Measurements from ENCODE around the gene PPP2R5C. TPM values are rescaled to one million over a fixed set of nuclear protein-coding genes. Genes with fewer than 3 reads are reported as not detected.
"Not testable (repeated sequence)": the region's sequence is repeated elsewhere in the genome, so short reads cannot be mapped to it uniquely, and the experiment has no call there.

PPP2R5C gene
- total RNA-seq, 2 donors from 2014 or later = 516 to 530 TPM

DNA sequence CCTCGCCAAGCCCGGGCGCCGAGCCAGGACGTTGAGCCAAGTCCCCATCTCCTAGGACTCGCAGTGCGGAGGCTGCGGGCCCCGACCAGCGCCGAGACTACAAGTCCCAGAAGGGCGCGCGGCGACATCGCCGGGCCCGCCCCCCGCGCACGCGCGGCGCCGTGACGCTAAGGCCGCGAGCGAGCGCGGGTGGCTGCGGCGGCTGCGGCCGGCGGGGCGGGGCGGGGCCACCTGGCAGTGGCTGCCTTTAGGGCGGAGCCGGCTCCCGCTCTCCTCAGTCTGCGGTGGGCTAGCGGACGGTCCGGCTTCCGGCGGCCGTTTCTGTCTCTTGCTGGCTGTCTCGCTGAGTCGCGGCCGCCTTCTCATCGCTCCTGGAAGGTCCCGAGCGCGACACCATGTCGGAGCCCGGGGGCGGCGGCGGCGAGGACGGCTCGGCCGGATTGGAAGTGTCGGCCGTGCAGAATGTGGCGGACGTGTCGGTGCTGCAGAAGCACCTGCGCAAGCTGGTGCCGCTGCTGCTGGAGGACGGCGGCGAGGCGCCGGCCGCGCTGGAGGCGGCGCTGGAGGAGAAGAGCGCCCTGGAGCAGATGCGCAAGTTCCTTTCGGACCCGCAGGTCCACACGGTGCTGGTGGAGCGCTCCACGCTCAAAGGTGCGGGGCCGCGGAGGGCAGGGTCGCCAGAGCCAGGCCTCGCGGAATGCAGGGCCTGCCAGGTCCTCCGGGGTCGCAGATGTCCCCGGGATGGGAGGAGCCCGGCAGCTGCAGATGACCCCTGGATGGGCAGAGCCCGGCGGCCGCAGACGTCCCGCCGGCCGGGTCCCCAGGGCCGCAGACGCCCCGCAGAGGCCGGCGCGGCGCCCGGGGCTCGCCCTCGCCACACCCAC lies 203.0 kb downstream of the PPP2R5C start, which contains the start of gene DYNC1H1:
DYNC1H1 (plus strand) TSS at position 277 of the 884 bp plus-strand sequence; CDS start at position 396, 119 bp downstream.
- H3K4me1 Mint-ChIP-seq = peaks cover 27% of the 10 kb centered on the region

DNA sequence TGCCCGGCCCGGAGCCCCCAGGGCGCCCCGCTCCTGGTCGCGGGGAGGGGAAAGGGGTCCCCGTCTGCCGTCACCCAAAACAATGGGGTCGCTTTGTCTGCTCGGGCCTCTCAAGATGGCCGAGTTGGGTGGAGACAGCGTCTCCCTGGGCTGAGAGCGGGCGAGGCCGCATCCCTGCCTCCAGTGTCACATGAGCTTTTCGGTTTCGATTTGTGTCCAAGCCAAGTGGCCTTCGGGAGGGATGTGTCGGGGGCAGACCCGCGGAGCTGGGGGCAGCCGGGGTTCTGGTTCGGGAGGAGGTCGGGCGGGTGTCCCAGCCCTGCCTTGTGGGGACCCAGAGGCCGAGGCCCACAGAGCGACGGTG lies 203.7 kb downstream of the PPP2R5C start:
- DNase-seq (peak; percentile 36 to 44 (median 43)), ATAC-seq (peak; percentile 52)
- no peaks in the 10 kb centered on the region for H3K9me3 ChIP-seq (ENCODE audit: control insufficient read depth, low read length, poor library complexity, severe bottlenecking)
- Mint-ChIP-seq H3K4me3 (peak overlapping the region; percentile 92), H3K4me1 (peaks cover 31% of the 10 kb centered on the region), H3K36me3 (ENCODE audit: low read depth) (peaks cover 2% of the 10 kb centered on the region), H3K27ac (peak overlapping the region; percentile 78), H3K27me3 (no peaks in the 10 kb centered on the region)

More for the DNA sequence above, 203.0 kb downstream of the PPP2R5C start, which contains the start of gene DYNC1H1:
- peak within 1 kb of the TSS; percentile 92 for H3K4me3 Mint-ChIP-seq
- H3K27ac Mint-ChIP-seq = peak within 1 kb of the TSS; percentile 90
- H3K36me3 Mint-ChIP-seq (ENCODE audit: low read depth) = no peaks in the 10 kb centered on the region
- H3K27me3 Mint-ChIP-seq = no peaks in the 10 kb centered on the region
- peak; percentile 89 for ATAC-seq
- peak; percentile 87 to 93 (median 87) for DNase-seq
- H3K9me3 ChIP-seq (ENCODE audit: control insufficient read depth, low read length, poor library complexity, severe bottlenecking) = no peaks in the 10 kb centered on the region

DNA sequence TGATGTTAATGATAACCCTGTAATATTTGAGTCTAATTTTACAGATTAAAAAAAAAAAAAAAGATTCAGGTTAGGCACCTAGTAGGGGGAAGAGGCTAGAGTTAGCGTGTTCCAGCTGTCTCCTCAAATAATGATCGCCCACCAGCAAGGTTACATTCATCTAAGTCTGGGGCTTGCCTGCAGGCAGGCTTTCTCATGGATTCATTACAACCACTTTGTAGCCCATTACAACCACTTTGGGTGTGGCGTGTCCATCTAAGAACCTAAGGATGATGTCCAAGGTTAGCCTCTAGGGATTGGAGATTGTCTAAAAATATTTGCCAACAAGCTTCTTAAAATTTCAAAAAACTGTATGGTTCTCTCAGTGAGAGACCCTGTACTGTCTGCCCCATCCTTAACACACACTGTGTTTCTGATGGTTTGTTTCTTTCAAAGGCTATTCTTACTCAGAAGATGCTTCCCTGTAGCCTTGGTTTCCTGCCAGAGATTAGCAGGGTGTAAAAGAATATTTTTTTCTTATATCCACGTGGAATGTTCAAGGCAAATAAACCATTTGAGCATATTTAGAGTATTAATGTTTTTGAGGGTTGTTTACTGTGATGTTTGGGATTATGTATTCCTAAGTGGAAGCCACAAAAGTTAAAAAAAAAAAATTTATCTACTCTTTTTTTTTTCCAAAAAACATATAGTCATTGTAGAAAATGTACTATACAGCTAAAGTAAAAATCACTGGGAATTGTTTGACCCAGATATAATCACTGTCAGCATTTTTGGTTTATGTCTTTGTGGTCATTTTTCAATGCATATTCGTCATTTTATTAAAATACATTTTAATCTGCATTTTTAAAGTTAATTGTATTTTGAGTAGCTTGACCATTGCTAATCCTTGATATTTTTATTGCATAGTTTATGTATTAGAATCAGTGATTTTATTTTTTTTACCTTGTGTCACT lies 204.5 kb downstream of the PPP2R5C start:
- no peaks in the 10 kb centered on the region for H3K27me3 Mint-ChIP-seq
- peak overlapping the region; percentile 78 for H3K27ac Mint-ChIP-seq
- H3K4me1 Mint-ChIP-seq = peaks cover 27% of the 10 kb centered on the region
- ATAC-seq (no peak), DNase-seq (no peak)
- no peaks in the 10 kb centered on the region for H3K9me3 ChIP-seq (ENCODE audit: control insufficient read depth, low read length, poor library complexity, severe bottlenecking)
- H3K4me3 Mint-ChIP-seq = peak overlapping the region; percentile 92
- peaks cover 2% of the 10 kb centered on the region for H3K36me3 Mint-ChIP-seq (ENCODE audit: low read depth)

DNA sequence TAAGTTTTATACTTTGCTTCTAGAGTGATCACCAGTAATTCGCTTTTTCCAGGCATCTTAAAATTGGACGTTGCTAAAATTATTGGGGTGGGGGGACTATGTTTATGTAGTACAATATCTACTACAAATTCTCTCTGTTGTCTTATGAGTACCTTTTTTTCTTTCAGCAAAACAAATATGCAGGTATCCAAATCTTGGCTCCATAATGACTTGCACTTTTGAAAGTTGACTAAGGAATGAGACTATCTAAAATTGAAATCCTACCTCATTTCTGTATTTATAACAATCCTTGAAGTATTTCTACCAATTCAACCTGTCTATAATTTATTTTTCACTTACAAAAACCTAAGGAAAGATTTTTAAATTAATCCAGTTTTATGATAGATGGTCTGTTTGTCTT lies 205.2 kb downstream of the PPP2R5C start:
- H3K4me3 Mint-ChIP-seq = no peak overlapping the region
- H3K27me3 Mint-ChIP-seq = no peaks in the 10 kb centered on the region
- H3K27ac Mint-ChIP-seq = peak overlapping the region; percentile 53
- no peaks in the 10 kb centered on the region for H3K9me3 ChIP-seq (ENCODE audit: control insufficient read depth, low read length, poor library complexity, severe bottlenecking)
- ATAC-seq (no peak), DNase-seq (no peak)
- H3K36me3 Mint-ChIP-seq (ENCODE audit: low read depth) = peaks cover 2% of the 10 kb centered on the region
- peaks cover 23% of the 10 kb centered on the region for H3K4me1 Mint-ChIP-seq

DNA sequence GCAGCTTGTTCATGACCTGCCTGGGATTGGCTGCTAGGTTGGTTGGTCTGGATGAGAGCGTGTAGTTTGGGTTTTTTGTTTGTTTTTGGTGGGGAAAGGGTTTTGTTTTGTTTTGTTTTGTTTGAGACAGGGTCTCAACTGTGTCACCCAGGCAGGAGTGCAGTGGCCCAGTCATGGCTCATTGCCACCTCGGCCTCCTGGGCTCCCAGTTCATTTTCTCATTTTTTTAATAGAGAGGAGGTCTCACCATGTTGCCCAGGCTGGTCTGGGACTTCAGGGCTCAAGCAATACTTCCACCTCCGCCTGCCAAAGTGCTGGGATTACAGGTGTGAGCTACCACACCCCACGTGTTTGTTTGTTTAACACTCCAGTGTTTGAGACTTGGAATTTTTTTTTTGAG lies 206.7 kb downstream of the PPP2R5C start:
- Mint-ChIP-seq H3K36me3 (ENCODE audit: low read depth) (peaks cover 2% of the 10 kb centered on the region), H3K27ac (peak overlapping the region; percentile 85), H3K4me3 (peak overlapping the region; percentile 43), H3K27me3 (no peaks in the 10 kb centered on the region), H3K4me1 (peaks cover 27% of the 10 kb centered on the region)
- no peak for ATAC-seq
- H3K9me3 ChIP-seq (ENCODE audit: control insufficient read depth, low read length, poor library complexity, severe bottlenecking) = no peaks in the 10 kb centered on the region
- no peak for DNase-seq

DNA sequence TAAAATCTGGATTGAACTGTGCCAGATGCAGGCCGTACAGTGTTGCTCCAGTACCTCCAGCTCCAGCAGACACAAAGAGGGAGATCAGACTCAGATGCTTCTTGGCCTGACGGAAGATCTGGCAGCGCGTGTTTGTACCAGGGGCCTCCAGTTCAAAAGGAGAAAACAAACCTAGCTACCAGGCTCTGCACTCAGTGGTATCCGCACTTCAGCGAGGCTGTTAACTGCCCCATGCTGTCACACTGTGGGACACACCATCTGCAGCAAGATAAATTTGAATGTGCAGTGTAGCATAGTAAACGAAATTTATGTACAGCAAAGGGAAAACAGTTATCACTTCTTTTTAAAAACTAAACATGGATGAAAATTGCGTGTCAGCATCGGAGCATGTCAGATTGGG lies 208.0 kb downstream of the PPP2R5C start:
- ATAC-seq (no peak), DNase-seq (no peak)
- H3K9me3 ChIP-seq (ENCODE audit: control insufficient read depth, low read length, poor library complexity, severe bottlenecking) = no peaks in the 10 kb centered on the region
- Mint-ChIP-seq H3K4me1 (peaks cover 23% of the 10 kb centered on the region), H3K4me3 (no peak overlapping the region), H3K27ac (peak overlapping the region; percentile 66), H3K27me3 (no peaks in the 10 kb centered on the region), H3K36me3 (ENCODE audit: low read depth) (peaks cover 2% of the 10 kb centered on the region)

DNA sequence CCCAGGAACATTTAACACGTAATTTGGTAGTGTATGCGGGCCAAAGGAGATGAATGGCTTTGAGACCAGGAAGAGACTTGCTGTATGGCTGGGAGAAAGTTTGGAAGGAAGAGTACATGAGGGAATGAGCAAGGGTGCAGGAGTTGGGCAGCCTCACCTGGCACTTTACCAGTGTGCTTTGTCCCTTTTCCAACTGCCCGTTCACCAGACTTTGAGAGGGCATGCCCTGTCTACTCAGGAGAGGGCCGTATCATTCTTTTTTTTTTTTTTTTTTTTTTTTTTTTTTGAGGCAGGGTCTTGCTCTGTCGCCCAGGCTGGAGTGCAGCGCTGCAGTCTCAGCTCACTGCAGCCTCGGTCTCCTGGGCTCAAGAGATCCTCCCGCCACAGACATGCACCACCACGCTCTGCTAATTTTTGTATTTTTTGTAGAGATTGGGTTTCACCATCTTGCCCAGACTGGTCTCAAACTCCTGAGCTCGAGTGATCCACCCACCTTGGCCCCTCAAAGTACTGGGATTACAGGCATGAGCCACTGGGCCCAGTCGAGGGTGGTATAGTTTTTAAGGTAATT lies 209.4 kb downstream of the PPP2R5C start:
- H3K27me3 Mint-ChIP-seq = no peaks in the 10 kb centered on the region
- ATAC-seq (no peak), DNase-seq (no peak)
- peaks cover 28% of the 10 kb centered on the region for H3K4me1 Mint-ChIP-seq
- no peak overlapping the region for H3K4me3 Mint-ChIP-seq
- peaks cover 2% of the 10 kb centered on the region for H3K36me3 Mint-ChIP-seq (ENCODE audit: low read depth)
- no peaks in the 10 kb centered on the region for H3K9me3 ChIP-seq (ENCODE audit: control insufficient read depth, low read length, poor library complexity, severe bottlenecking)
- no peak overlapping the region for H3K27ac Mint-ChIP-seq

DNA sequence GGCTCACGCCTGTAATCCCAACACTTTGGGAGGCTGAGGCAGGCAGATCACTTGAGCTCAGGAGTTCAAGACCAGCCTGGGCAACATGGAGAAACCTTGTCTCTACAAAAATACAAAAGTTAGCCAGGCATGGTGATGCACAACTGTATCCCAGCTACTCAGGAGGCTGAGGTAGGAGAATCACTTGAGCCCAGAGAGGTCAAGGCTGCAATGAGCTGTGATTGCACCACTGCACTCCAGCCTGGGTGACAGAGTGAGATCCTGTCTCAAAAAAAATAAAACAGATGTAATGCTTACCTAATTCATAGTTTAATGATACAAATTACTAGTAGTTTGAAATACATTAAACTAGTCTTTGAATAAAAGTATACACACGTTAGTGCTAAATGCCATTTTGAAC lies 209.9 kb downstream of the PPP2R5C start:
- peaks cover 28% of the 10 kb centered on the region for H3K4me1 Mint-ChIP-seq
- not testable (repeated sequence) for ATAC-seq; H3K9me3 ChIP-seq (ENCODE audit: control insufficient read depth, low read length, poor library complexity, severe bottlenecking); DNase-seq; H3K27me3 Mint-ChIP-seq; H3K4me3 Mint-ChIP-seq; H3K36me3 Mint-ChIP-seq (ENCODE audit: low read depth); H3K27ac Mint-ChIP-seq

DNA sequence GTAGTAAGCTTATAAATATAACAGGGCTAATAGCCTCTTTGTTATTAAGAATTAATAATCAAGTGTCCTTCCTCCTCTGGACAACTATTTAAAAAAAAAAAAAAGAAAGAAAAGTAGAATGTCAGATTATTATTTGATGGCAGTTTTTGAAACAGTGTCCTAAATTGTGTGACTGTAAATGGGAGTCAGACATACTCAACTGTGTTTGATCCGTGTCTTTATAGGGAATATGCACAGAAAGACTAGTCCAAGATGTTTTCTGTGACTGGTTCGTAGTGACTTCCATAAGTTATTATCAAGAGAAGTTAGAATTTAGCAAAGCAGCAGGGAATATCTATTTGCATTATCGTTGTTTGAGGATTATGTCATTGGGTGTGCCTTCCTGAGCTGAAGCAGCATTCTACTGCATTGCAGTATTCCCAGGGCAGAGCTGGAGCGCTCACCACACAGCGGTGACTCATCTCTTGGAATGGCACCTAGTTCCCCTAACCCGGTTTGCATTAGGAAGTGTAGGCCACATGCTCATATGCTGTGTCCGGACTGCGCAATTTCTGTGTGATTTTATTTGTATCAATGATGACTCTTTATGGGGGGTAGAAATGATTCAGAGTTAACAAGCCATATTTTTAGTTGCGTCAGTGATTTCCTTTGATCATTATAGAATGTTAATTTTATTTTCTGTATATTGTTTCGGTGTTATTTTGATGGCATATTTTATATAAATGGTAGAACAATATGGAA lies 210.8 kb downstream of the PPP2R5C start:
- H3K36me3 Mint-ChIP-seq (ENCODE audit: low read depth) = peaks cover 2% of the 10 kb centered on the region
- ATAC-seq (peak; percentile 63), DNase-seq (no peak)
- H3K9me3 ChIP-seq (ENCODE audit: control insufficient read depth, low read length, poor library complexity, severe bottlenecking) = no peaks in the 10 kb centered on the region
- peaks cover 26% of the 10 kb centered on the region for H3K4me1 Mint-ChIP-seq
- peak overlapping the region; percentile 59 for H3K27ac Mint-ChIP-seq
- no peaks in the 10 kb centered on the region for H3K27me3 Mint-ChIP-seq
- no peak overlapping the region for H3K4me3 Mint-ChIP-seq

DNA sequence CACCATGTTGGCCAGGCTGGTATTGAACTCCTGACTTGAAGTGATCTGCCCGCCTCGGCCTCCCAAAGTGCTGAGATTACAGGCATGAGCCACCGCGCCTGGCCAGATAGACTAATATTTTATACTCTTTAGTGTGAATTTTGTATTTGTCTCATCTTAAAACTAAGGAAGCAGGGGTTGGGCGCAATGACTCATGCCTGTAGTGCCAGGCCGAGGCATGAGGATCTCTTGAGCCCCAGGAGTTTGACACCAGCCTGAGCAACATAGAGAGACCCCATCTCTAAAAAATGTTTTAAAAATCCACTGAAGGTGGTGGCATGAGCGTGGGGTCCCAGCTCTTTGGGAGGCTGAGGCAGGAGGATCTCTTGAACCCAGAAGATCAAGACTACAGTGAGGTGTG lies 211.8 kb downstream of the PPP2R5C start:
- ATAC-seq = no peak
- H3K4me3 Mint-ChIP-seq = no peak overlapping the region
- H3K27me3 Mint-ChIP-seq = no peaks in the 10 kb centered on the region
- no peaks in the 10 kb centered on the region for H3K9me3 ChIP-seq (ENCODE audit: control insufficient read depth, low read length, poor library complexity, severe bottlenecking)
- peak overlapping the region; percentile 59 for H3K27ac Mint-ChIP-seq
- peaks cover 20% of the 10 kb centered on the region for H3K4me1 Mint-ChIP-seq
- H3K36me3 Mint-ChIP-seq (ENCODE audit: low read depth) = peaks cover 2% of the 10 kb centered on the region
- DNase-seq = no peak

DNA sequence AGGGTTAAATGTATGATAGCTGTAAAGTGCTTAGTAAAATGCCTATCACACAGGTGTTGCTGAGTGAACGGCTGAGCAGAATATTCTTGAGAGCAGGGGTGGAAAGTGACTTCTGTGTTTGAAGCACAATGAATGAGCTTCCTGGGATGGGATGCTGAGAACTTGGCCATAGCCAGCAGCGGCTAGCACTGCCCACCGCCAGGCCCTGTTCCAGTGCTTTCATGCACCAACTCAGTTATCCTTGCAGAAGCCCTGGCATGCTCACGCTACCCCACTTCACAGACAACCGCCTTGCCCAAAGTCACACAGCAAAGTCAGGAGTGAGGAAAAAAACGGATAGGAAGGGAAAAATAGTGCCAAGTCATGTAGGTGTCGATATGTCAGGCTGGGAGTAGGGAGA lies 213.7 kb downstream of the PPP2R5C start:
- DNase-seq (no peak), ATAC-seq (no peak)
- no peaks in the 10 kb centered on the region for H3K9me3 ChIP-seq (ENCODE audit: control insufficient read depth, low read length, poor library complexity, severe bottlenecking)
- Mint-ChIP-seq H3K4me3 (peak overlapping the region; percentile 43), H3K27me3 (no peaks in the 10 kb centered on the region), H3K4me1 (peaks cover 14% of the 10 kb centered on the region), H3K27ac (no peak overlapping the region), H3K36me3 (ENCODE audit: low read depth) (peaks cover 2% of the 10 kb centered on the region)

Measured in T-helper 17 cell (primary cell).